ENCODE results near the gene EXOC4.

DNA sequence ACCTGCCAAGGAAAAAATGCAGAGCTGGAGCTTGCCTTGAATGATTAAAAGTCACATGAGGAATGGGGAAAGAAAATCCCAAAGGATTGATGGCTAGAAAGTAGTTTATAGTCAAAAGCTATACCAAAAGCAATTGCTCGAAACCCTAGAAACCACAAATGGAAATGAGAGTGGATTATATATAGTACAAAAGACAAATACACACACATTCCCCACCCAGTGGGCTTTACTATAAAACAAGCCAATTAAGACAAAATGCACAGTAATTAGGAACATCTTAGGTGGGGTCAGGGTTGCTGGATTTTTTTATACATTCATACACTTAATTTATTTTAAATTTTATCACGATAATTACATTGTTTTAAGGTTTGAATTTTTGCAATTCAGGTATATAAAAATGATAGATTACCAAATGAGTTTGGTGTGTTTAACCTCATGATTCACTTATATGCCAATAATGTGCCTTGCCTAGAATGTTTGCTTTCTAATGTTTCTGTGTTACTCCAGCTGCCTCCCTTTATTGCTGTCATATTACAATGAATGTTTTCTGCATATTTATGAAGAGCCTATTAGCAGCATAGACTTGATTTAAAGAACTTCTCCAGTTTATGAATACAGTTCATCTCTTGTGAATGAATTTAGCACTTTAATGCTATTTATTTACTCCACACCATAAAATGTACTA lies 421.3 kb downstream of the EXOC4 start:
- TF ChIP-seq POLR2A (IDR thresholded peaks at IDR 0.05; ENCODE audit: low read length) = no peak
- TF ChIP-seq GATA1 (IDR thresholded peaks at IDR 0.05; ENCODE audit: low read depth, low read length) = no peak

Measured in erythroblast (primary cell).